Kidney glomerular epithelial cell (primary cell): ENCODE data around the gene ARID3A.

Experiments
- DNase-seq: peaks from one replicate; lab custom pipeline; 2025; lab: John Stamatoyannopoulos, UW

The ARID3A gene

DNA sequence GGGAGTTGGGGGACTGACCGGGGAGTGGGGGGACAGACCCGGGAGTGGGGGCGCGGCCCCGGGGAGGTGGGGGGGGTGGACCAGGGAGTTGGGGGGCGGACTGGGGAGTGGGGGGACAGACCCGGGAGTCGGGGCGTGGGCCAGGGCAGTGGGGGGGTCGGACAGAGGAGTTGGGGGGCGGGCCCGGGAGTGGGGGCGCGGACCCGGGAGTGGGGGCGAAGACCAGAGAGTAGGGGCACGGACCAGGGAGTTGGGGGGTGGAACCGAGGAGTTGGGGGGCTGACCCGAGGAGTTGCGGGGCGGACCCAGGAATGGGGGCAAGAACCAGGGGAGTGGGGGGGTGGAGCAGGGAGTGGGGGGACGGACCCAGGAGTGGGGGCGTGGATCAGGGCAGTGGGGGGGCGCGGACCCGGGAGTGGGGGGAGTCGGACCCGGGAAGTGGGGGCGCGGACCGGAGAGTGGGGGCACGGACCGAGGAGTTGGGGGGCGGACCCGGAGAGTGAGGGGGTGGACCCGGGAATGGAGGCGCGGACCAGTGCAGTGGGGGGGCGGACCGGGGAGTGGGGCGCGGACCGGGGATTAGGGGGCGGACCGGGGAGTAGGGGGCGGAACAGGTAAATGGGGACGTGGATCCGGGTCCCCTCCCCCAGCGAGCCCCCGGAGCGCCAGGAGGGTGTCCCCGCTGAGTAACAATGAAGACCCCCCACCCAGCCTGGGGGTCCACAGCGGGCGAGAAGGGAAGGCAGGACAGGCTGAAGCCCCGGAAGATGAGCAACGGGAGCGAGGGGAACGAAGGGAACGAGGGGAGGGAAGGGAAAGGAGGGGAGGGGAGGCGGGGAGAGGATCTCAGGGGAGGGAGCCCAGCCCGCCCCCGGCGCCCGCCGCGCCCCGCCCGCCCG is 13.4 kb upstream of the ARID3A start:
- DNase-seq = no peak

DNA sequence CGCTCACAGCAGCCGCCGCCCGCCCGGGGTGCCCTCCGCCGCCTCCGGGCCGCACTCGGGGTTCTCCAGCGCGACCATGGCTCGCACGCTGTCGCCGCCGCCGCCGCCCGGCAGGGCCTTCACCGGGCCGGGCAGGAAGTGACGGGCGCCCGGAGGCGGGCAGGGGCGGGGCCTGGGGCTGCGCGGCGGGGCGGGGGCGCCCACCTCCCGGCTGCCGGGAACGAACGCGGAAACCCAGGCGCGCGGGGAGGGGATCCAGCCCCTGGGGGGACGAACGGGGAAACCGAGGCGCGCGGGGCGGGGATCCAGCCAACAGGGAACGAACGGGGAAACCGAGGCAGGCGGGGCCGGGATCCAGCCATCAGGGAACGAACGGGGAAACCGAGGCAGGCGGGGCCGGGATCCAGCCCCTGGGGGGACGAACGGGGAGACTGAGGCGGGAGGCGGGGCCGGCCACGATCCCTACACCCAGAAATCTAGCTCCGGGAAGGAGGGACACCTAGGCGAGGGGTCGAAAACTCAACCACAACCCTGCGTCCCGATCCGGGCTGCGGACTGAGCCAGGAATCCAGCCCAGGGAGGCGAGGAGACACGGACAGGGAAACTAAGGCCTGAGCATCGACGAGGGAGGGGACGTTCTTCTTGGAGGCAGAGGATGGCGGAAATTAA is 12.6 kb upstream of the ARID3A start, which contains the start of gene R3HDM4:
Gene R3HDM4, minus strand, starts transcription at position 140 of the 669 bp plus-strand sequence. Its CDS starts 62 bp downstream, at position 78.
- peak; percentile 32 for DNase-seq

DNA sequence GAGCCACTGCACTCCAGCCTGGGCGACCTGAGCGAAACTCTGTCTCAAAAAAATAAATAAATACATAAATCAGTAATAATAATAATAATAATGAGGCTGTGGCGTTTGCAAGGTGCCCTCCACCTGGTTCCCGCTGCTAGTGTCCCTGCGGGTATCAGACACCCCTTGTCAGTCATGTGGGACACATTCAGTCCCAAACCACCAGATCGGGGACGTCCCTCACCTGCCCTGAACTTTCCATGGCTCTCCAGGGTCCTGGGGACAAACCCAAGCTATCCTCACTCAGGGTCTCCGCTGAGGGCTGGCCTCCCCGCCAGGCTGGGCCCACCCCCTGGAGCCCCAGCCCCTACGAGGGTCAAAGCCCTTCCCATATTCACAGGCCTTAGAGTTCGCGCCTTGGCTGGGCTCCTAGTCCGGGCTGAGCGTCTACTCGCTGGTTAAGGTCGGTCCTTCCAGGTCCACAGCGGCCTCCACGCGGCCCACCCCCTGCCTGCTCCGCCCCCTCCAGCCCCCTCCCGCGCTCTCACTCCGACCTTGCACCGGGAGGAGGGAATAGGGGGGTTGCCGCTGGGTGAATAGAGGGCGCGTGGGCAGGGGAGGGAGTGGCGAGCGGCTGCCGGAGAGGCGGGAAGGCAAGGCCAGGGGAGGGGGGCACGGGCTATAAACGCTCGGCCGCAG is 9.1 kb upstream of the ARID3A start:
- DNase-seq = no peak

DNA sequence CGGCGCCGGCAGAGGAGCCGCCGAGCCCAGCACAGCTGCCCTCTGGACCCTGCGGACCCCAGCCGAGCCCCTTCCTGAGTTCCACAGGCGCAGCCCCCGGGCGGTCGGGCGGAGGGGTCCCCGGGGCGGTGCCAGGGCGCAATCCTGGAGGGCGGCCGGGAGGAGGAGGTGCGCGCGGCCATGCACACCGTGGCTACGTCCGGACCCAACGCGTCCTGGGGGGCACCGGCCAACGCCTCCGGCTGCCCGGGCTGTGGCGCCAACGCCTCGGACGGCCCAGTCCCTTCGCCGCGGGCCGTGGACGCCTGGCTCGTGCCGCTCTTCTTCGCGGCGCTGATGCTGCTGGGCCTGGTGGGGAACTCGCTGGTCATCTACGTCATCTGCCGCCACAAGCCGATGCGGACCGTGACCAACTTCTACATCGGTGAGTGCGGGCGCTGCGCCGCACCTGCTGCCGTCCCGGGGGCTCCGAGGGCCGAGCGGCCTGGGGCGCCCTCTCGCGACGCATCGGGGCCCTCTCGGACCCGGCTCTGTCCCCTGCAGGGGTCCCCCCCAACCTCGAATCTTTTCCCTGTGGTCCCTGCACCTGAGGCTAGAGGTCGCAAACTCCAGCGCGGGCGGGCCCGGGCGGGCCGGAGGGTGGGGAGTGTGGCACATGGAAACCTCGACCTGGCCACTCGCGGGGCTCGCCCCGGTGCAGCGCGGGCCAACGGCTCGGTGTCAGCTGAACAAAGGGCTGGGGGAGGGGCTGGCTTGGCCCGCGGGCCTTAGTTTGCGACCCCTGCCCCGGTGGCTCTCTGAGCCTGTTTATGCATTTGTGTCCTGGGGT is 8.3 kb upstream of the ARID3A start, which contains the start of gene KISS1R:
Gene KISS1R, plus strand, starts transcription at position 11 of the 829 bp plus-strand sequence. Its CDS starts 170 bp downstream, at position 181.
- DNase-seq = no peak

GRCh38 chr19:918152-918437 is 7.7 kb upstream of the ARID3A start:
- no peak for DNase-seq

- no peak for DNase-seq
Observed at GRCh38 chr19:918481-919198, 7.2 kb upstream of the ARID3A start.

DNA sequence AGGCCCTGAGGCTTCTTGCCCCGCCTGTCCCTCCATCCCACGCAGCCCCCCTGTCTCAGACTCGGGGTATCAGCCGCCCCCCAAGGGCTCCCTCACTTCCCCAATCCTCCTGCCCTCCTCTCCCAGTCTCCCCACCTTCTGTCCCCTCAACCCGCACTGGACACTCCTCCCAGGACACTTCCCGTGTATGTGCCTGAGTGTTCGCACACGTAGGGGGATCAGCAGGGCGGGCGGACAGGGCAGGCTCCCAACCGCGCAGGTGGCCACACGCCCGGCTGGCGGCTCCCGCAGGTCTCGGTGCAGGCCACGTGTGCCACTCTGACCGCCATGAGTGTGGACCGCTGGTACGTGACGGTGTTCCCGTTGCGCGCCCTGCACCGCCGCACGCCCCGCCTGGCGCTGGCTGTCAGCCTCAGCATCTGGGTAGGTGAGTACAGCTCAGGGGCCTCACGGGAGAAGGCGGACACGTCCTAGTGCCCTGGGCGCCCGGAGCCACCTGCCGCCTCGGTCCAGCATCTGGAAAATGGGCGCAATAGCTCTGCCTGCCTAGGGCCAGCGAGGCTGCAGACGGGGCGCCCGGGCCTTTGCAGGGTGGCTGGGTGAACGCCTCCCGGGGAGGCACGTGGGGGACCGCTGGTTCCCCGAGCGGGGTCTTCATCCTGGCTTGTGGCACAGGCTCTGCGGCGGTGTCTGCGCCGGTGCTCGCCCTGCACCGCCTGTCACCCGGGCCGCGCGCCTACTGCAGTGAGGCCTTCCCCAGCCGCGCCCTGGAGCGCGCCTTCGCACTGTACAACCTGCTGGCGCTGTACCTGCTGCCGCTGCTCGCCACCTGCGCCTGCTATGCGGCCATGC is 6.4 kb upstream of the ARID3A start:
- no peak for DNase-seq

GRCh38 chr19:920051-920864 is 5.6 kb upstream of the ARID3A start:
- DNase-seq = no peak

DNA sequence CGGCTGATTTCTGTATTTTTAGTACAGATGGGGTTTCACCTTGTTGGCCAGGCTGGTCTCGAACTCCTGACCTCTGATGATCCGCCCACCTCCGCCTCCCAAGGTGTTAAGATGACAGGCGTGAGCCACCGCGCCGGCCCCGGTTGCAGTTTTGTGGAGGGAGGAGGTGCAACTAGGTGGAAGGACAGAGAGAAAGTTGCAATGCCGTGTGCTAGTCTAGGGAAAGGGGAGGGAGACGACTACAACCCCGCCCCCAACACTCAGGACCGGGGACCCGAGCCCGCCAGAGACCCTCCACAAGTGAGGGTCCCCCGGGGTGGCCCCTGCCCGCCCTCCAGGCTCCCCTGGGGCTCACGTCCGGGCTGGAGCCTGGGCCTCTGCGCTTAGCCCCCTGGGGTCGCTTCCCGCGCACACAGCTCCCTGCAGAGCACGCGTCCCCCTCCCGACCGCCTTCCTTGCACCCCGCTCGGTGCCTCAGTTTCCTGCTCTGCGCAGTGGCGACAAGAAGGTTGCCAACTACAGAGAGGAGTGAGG is 1.2 kb upstream of the ARID3A start:
- DNase-seq = no peak

DNA sequence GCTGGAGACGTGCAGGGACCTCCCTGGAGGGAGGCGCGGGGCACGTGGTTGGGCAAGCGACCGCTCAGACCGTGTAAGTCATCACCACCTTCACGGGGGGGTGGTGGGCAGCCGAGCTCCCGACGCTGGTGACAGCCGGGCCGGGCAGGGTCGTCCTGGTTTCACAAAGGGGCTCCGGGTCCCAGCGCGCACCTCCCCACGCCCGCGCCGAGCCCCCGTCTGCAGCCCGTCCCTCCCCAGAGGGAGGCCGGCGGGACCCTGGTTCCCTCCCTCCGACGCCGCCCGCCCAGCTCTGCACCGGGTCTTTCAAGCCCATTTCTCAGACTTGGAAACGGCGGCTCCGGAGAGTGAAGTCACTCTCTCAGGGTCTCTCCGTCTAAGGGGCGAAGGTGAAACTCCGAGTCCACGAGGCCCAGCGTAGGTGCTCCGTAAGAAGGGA is 729 bp upstream of the ARID3A start:
- peak; percentile 72 for DNase-seq

DNA sequence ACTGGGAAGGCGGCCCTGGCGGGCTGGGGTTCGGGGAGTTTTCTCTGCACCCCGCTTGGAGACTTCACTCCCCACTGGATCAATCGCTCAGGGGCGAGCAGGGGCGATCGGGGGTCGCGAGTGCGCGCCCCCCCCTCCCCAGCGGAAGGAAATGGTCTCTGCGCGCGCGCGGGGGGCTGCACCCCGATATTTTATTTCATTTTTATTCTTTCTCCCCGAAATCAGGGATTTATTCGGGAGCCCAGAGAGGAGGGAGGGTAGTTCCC is 421 bp downstream of the ARID3A start:
- no peak for DNase-seq

- no peak for DNase-seq
Observed at GRCh38 chr19:926589-927350, 935 bp downstream of the ARID3A start.

DNA sequence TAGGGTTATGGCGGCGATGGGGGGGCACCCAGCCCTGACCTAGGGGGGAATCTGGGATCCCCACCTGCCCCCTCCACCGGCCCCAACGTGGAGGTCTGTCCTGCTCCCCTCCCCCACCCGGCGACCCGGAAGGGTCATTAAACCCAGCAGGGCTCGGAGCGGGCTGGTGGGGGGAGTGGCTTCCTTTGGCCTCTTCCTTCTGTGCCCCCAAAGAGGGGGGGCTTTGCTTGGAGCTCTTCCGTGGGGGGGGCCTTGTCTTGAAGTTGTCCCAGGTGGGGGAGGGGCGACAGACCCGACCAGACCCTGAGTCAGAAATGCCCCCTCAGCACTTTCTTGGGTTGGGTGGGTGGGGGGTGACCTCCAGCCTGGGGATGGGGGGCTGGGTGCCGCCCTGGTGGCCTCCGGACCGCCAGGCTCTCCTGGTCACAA is 1.5 kb downstream of the ARID3A start:
- DNase-seq = no peak

DNA sequence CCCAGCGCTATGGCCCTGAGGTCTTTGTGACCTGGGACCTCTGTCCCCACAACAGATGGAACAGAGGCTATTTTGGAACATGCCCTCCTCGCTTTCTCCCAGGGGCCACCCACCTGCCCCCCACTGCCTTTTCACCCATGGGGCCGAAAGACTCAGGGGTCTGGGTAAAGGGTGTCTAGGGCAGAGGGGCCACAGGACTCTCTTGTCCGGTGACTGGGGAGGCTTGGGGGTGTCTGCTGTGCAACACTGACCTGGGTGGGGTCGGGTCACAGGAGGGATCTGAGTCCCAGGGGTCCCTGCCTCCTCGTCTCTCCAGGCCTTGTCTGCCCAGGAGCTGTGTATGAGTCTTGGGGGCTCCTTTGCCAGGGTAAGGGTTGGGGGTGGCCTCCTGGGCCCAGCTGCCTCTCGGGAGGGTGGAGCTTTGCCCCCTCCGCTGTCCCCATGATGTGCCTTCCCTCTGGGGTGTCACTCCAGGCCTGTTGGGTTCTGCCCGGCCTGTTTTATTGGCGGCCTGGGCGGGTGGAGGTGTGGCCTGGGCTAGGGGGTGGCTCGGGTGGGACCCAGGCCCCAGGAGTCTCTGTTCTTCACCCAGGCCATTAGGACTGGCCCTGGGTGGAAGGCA is 2.1 kb downstream of the ARID3A start:
- DNase-seq = no peak

DNA sequence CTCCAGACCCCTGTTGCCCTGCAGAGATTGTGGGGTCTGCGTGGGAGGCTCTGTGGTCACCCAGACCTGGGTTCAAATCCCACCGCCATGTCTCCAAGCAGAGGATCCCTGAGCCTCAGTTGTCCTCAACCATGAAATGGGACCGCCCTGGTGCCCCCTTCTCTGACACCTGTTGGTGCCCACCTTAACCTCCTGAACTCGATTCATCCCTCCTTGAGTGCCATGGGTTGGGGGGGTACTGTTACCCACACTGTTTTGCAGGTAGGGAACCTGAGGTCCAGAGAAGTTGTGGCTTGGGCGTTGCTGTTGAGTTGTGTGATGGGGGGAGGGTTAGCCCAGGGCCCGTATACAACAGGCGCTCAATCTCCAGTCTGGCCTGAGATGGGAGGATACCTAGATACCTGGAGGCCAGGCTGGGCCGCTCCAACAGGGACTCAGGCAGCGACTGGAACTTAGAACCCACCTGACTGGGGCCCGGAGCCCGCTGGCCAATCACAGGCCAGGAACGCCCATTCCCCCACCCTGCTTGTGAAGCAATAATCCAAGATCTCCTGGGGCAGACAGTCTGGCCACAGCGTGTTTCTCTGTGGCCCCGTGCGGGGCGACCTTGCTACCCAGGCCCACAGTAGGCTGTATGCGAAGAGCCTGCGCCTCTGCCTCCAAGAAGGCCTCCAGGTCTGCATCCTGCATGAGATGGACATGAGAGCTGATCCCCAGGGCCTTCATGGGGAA is 2.8 kb downstream of the ARID3A start:
- no peak for DNase-seq

DNA sequence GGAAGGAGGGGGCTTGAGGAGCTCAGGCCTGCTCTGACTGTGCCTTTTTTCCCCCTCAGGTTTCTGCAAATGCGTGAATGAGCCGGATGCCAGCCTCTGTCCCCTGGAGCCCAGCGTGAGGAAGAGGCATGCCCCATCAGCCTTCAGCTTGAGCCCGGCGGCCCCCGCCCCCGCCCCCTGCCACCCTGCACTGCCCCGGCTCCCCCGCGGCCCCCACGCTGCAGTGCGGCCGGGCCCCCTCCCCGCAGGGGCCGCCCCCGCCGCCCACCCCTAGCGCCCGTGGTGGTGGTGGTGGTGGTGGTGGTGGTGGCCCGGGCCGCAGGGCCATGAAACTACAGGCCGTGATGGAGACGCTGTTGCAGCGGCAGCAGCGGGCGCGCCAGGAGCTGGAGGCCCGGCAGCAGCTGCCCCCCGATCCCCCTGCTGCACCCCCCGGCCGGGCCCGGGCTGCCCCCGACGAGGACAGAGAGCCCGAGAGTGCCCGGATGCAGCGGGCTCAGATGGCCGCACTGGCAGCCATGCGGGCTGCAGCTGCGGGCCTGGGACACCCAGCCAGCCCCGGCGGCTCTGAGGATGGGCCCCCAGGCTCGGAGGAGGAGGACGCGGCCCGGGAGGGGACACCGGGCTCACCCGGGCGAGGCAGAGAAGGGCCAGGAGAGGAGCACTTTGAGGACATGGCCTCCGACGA is 3.5 kb downstream of the ARID3A start:
- DNase-seq = no peak

- DNase-seq = no peak
Observed at GRCh38 chr19:929891-930258, 4.0 kb downstream of the ARID3A start.
